A673 (cell line): Measurements from ENCODE around the gene CCDC57.

ENCODE experiments used
- CTCF ChIP-seq: fragments of 300-800, 200-600 bp; sonication (generic); conservative IDR thresholded peaks from 2 replicates; pipeline ENCODE4 v1.5.1; 2017; ENCODE audit warnings: low read depth, mild to moderate bottlenecking, antibody characterized with exemption, low read length, moderate library complexity, mixed read lengths
- EZH2 ChIP-seq: fragments of 200-600 bp; sonication (generic); IDR thresholded peaks from 2 replicates; pipeline ENCODE4 v1.6.1; 2017; ENCODE audit warnings: borderline replicate concordance, low read depth, mild to moderate bottlenecking, mixed read lengths, antibody characterized with exemption, low read length; ENCODE audit not compliant: poor library complexity, severe bottlenecking

GRCh38 chr17:82053130-82053529 lies 159.5 kb downstream of the CCDC57 start:
- no peak for TF ChIP-seq CTCF
- no peak for TF ChIP-seq EZH2
